IMR-90 (cell line): ENCODE measurements around the gene SLBP. TPM values are rescaled to one million over a fixed set of nuclear protein-coding genes. Genes with fewer than 3 reads are reported as not detected.

Experiments used
- ATAC-seq: fragments of 200-7000 bp; cut with Tn5 transposase; 2 replicates; pipeline ENCODE4 v1.9.1; 2020; ENCODE audit warnings: low read depth, mild to moderate bottlenecking, moderate library complexity
- BruUV-seq: library from RNA; stranded (reverse); fragments of 400-500 nt; replicated peaks from 2 replicates; lab custom pipeline; 2021; lab: Mats Ljungman, UMichigan
- CTCF ChIA-PET: fragments of 300-600 bp; formaldehyde crosslinking; extraction: SDS; loops from one replicate; lab custom pipeline; 2021; ENCODE audit warnings: antibody characterized with exemption; lab: Yijun Ruan, JAX
- POLR2A ChIA-PET: fragments of 300-600 bp; sonication (Branson Sonifier 250); formaldehyde crosslinking; loops from one replicate; lab custom pipeline; 2022; ENCODE audit warnings: antibody characterized with exemption; ENCODE audit not compliant: unreplicated experiment; lab: Charles Lee
- DNase-seq: peaks from one replicate; pipeline ENCODE4 v3.0.0; 2013
- H2AFZ ChIP-seq: replicated peaks from 2 replicates; pipeline ENCODE3; 2013; ENCODE audit warnings: low read length, mild to moderate bottlenecking; ENCODE audit not compliant: poor library complexity
- H2AK5ac ChIP-seq: 2 replicates; pipeline ENCODE4 v1.6.1; 2013; ENCODE audit warnings: low read depth, low read length, inconsistent platforms
- H2AK9ac ChIP-seq: replicated peaks from 2 replicates; pipeline ENCODE3; 2013; ENCODE audit warnings: mild to moderate bottlenecking, low read depth, low read length, moderate library complexity; ENCODE audit not compliant: poor library complexity
- H2BK120ac ChIP-seq: 2 replicates; pipeline ENCODE4 v1.6.1; 2013; ENCODE audit warnings: low read depth, low read length, inconsistent platforms
- H2BK15ac ChIP-seq: 3 replicates; pipeline ENCODE4 v1.6.1; 2013; ENCODE audit warnings: low read depth, low read length, inconsistent platforms
- H2BK20ac ChIP-seq: 2 replicates; pipeline ENCODE4 v1.6.1; 2013; ENCODE audit warnings: low read depth, mild to moderate bottlenecking, inconsistent platforms, low read length, moderate library complexity
- H2BK5ac ChIP-seq: 2 replicates; pipeline ENCODE4 v1.6.1; 2013; ENCODE audit warnings: mild to moderate bottlenecking, low read depth, low read length, inconsistent platforms; ENCODE audit not compliant: poor library complexity, severe bottlenecking
- H3K14ac ChIP-seq: replicated peaks from 2 replicates; pipeline ENCODE4 v1.6.1; 2013; ENCODE audit warnings: low read depth, low read length, inconsistent platforms
- H3K18ac ChIP-seq: 2 replicates; pipeline ENCODE4 v1.6.1; 2013; ENCODE audit warnings: low read depth, low read length, control low read depth
- H3K23ac ChIP-seq: 2 replicates; pipeline ENCODE4 v1.6.1; 2013; ENCODE audit warnings: low read depth, low read length, inconsistent platforms
- H3K27ac ChIP-seq: 2 replicates; pipeline ENCODE4 v1.5.1; 2013; ENCODE audit warnings: mild to moderate bottlenecking, control low read depth, low read length; ENCODE audit not compliant: insufficient read depth
- H3K27me3 ChIP-seq: 2 replicates; pipeline ENCODE4 v1.6.1; 2013; ENCODE audit warnings: low read length; ENCODE audit not compliant: control insufficient read depth, insufficient read depth
- H3K36me3 ChIP-seq: 2 replicates; pipeline ENCODE4 v1.6.1; 2013; ENCODE audit warnings: low read length, mixed read lengths; ENCODE audit not compliant: control insufficient read depth, insufficient read depth
- H3K4ac ChIP-seq: 2 replicates; pipeline ENCODE4 v1.6.1; 2013; ENCODE audit warnings: low read depth, low read length, inconsistent platforms
- H3K4me1 ChIP-seq: 2 replicates; pipeline ENCODE4 v1.6.1; 2013; ENCODE audit warnings: low read length, mixed read lengths; ENCODE audit not compliant: control insufficient read depth, insufficient read depth
- H3K4me2 ChIP-seq: 2 replicates; pipeline ENCODE4 v1.6.1; 2013; ENCODE audit warnings: low read depth, mild to moderate bottlenecking, control low read depth, low read length, moderate library complexity
- H3K4me3 ChIP-seq: 2 replicates; pipeline ENCODE4 v1.5.1; 2013; ENCODE audit warnings: low read depth, mild to moderate bottlenecking, control low read depth, low read length, moderate library complexity; ENCODE audit not compliant: insufficient read depth
- H3K56ac ChIP-seq: 2 replicates; pipeline ENCODE4 v1.6.1; 2013; ENCODE audit warnings: low read length, inconsistent platforms; ENCODE audit not compliant: insufficient read depth; ENCODE audit errors: extremely low read depth
- H3K79me1 ChIP-seq, 2 experiments: 2 replicates each; pipeline ENCODE4 v1.6.1; 2013; ENCODE audit warnings: low read length in 2 of 2, inconsistent platforms in 1 of 2, low read depth in 1 of 2
- H3K9ac ChIP-seq: 2 replicates; pipeline ENCODE4 v1.6.1; 2013; ENCODE audit warnings: low read depth, low read length, control low read depth
- H3K9me1 ChIP-seq: 2 replicates; pipeline ENCODE4 v1.6.1; 2013; ENCODE audit warnings: low read length, inconsistent platforms; ENCODE audit not compliant: insufficient read depth
- H3K9me3 ChIP-seq: 2 replicates; pipeline ENCODE4 v1.6.1; 2013; ENCODE audit warnings: low read length; ENCODE audit not compliant: control insufficient read depth, insufficient read depth
- H4K20me1 ChIP-seq: 2 replicates; pipeline ENCODE4 v1.6.1; 2013; ENCODE audit warnings: low read length, inconsistent platforms; ENCODE audit not compliant: insufficient read depth
- H4K5ac ChIP-seq: 2 replicates; pipeline ENCODE4 v1.6.1; 2013; ENCODE audit warnings: mild to moderate bottlenecking, low read depth, low read length, control low read depth
- H4K8ac ChIP-seq, 2 experiments: 2 replicates each; pipeline ENCODE4 v1.6.1; 2013; ENCODE audit warnings: low read depth in 2 of 2, low read length in 2 of 2, control low read depth in 1 of 2, inconsistent platforms in 1 of 2
- H4K91ac ChIP-seq: 2 replicates; pipeline ENCODE4 v1.6.1; 2013; ENCODE audit warnings: low read depth, low read length, inconsistent platforms; ENCODE audit not compliant: insufficient read depth
- BHLHE40 ChIP-seq: fragments of 150-350 bp; IDR thresholded peaks from 2 replicates; pipeline ENCODE4 v1.6.1; 2016; ENCODE audit warnings: mild to moderate bottlenecking, low read depth, low read length
- ELK1 ChIP-seq: fragments of 150-350 bp; IDR thresholded peaks from 2 replicates; pipeline ENCODE4 v1.6.1; 2016; ENCODE audit warnings: low read depth, mild to moderate bottlenecking, low read length, moderate library complexity, borderline replicate concordance
- FOS ChIP-seq: fragments of 150-350 bp; IDR thresholded peaks from 2 replicates; pipeline ENCODE4 v1.6.1; 2016; ENCODE audit warnings: low read depth, low read length
- MAFK ChIP-seq: IDR thresholded peaks from 2 replicates; pipeline ENCODE4 v1.6.1; 2012; ENCODE audit warnings: low read depth, low read length, improper control_type of control experiment
- MAZ ChIP-seq: IDR thresholded peaks from 2 replicates; pipeline ENCODE4 v1.6.1; 2012; ENCODE audit warnings: low read depth, mild to moderate bottlenecking, low read length, improper control_type of control experiment, moderate library complexity, borderline replicate concordance
- POLR2A ChIP-seq: IDR thresholded peaks from 2 replicates; pipeline ENCODE4 v1.6.1; 2012; ENCODE audit warnings: mild to moderate bottlenecking, low read depth, low read length
- RAD21 ChIP-seq: IDR thresholded peaks from 2 replicates; pipeline ENCODE4 v1.6.1; 2012; ENCODE audit warnings: low read length, improper control_type of control experiment
- RCOR1 ChIP-seq: IDR thresholded peaks from 2 replicates; pipeline ENCODE4 v1.6.1; 2012; ENCODE audit warnings: mild to moderate bottlenecking, low read length, improper control_type of control experiment; ENCODE audit not compliant: insufficient replicate concordance
- WGBS, 2 experiments: methylation state at CpG; one replicate each; pipeline versions ENCODE4 v1.1.5 to v1.1.7; 2013; ENCODE audit warnings: missing lambda C conversion rate in 2 of 2; ENCODE audit not compliant: insufficient read length in 1 of 2; ENCODE audit errors: extremely low coverage in 2 of 2; 5-methylcytosine and 5-hydroxymethylcytosine counted together
- dilution Hi-C: fragments of 300-500 bp; cut with HindIII; formaldehyde crosslinking; loops from one replicate; pipeline ENCODE4 v1.14.3; 2018; ENCODE audit warnings: low sequenced_read_pairs; ENCODE audit not compliant: unreplicated experiment
- in situ Hi-C: fragments of 300-500 bp; cut with MboI; formaldehyde crosslinking; loops from 3 replicates; pipeline ENCODE4 v1.14.3; 2019; ENCODE audit warnings: low sequenced_read_pairs, inconsistent platforms, mixed read lengths
- intact Hi-C: fragments of 100-400 bp; cut with micrococcal nuclease; formaldehyde crosslinking; loops from 2 replicates; pipeline ENCODE4 v1.10.0; 2022
- polyA plus RNA-seq, 3 experiments: library from polyadenylated mRNA; depleted of rRNA; stranded (reverse); fragments of >200 nt; gene quantifications; 2 replicates each; pipeline ENCODE4 v1.2.3, GENCODE V29; 2012; ENCODE audit warnings: low replicate concordance in 1 of 3
- total RNA-seq: library from RNA; depleted of rRNA; stranded (reverse); fragments of >200 nt; gene quantifications from 2 replicates; pipeline ENCODE4 v1.2.3, GENCODE V29; 2012
- TF ChIP-seq, protein P1 (sequence below): conservative IDR thresholded peaks from 2 replicates; pipeline ENCODE4 v1.5.1; 2012; ENCODE audit warnings: mild to moderate bottlenecking, low read depth, low read length, improper control_type of control experiment

The SLBP gene
- total and polyA plus RNA-seq, 2 of the 4 experiments (the other 2 are of a cell fraction), result 64.9 to 66.1 TPM

- H4K20me1 ChIP-seq, result peaks cover 4% of the 10 kb centered on the region
- WGBS, 2 experiments, result 94% methylated on average over 3 of the region's 5 CpGs; no CpG with 5 or more reads in 1 of the 2 experiments
- peaks cover 14% of the 10 kb centered on the region for H3K9me1 ChIP-seq
- no peak overlapping the region for H3K56ac ChIP-seq
- H4K91ac ChIP-seq, result no peak overlapping the region
- peaks cover 0 to 4% of the 10 kb centered on the region in 2 experiments; a peak in 1 of 4 replicates for H3K79me1 ChIP-seq
- H4K5ac ChIP-seq, result no peak overlapping the region
- H3K9ac ChIP-seq, result no peak overlapping the region
- no peak overlapping the region for H2AK5ac ChIP-seq
- DNase-seq (no peak), ATAC-seq (no peak)
- TF ChIP-seq RCOR1 (no peak), FOS (no peak), BHLHE40 (no peak), ELK1 (no peak), POLR2A (no peak), MAZ (no peak), MAFK (no peak), RAD21 (no peak)
- TF ChIP-seq, protein P1, sequence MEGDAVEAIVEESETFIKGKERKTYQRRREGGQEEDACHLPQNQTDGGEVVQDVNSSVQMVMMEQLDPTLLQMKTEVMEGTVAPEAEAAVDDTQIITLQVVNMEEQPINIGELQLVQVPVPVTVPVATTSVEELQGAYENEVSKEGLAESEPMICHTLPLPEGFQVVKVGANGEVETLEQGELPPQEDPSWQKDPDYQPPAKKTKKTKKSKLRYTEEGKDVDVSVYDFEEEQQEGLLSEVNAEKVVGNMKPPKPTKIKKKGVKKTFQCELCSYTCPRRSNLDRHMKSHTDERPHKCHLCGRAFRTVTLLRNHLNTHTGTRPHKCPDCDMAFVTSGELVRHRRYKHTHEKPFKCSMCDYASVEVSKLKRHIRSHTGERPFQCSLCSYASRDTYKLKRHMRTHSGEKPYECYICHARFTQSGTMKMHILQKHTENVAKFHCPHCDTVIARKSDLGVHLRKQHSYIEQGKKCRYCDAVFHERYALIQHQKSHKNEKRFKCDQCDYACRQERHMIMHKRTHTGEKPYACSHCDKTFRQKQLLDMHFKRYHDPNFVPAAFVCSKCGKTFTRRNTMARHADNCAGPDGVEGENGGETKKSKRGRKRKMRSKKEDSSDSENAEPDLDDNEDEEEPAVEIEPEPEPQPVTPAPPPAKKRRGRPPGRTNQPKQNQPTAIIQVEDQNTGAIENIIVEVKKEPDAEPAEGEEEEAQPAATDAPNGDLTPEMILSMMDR, result no peak
- no peak overlapping the region for H3K23ac ChIP-seq
- H3K4me3 ChIP-seq, result no peak overlapping the region
- H2BK5ac ChIP-seq, result no peak overlapping the region
- no peak overlapping the region for H3K18ac ChIP-seq
- H3K9me3 ChIP-seq, result no peaks in the 10 kb centered on the region
- H4K8ac ChIP-seq, result no peak overlapping the region
- BruUV-seq, result no TSS peak
- dilution Hi-C loops, result no loop called here
- H3K27me3 ChIP-seq, result no peaks in the 10 kb centered on the region
- no peak overlapping the region for H3K4me2 ChIP-seq
- no peak overlapping the region for H2AFZ ChIP-seq
- CTCF ChIA-PET, result no interaction called here
- H2AK9ac ChIP-seq, result no peak overlapping the region
- H3K36me3 ChIP-seq, result no peaks in the 10 kb centered on the region
- H2BK15ac ChIP-seq, result no peak overlapping the region
- no peak overlapping the region for H2BK120ac ChIP-seq
- H2BK20ac ChIP-seq, result no peak overlapping the region
- no peak overlapping the region for H3K14ac ChIP-seq
- intact Hi-C loops, result no loop called here
- in situ Hi-C loops, result no loop called here
- H3K4me1 ChIP-seq, result no peaks in the 10 kb centered on the region
- POLR2A ChIA-PET, result no interaction called here
- H3K27ac ChIP-seq, result no peak overlapping the region
- H3K4ac ChIP-seq, result no peak overlapping the region
These were observed 56.0 kb downstream of the SLBP start for GRCh38 chr4:1656132-1656531.
